Measurements from ENCODE around the gene PROZ.

The PROZ gene

GRCh38 chr13:113176822-113177221 lies 18.4 kb downstream of the PROZ start:
- no peak for DNase-seq (ENCODE audit: low read depth in 3 of 3)

- no peak for DNase-seq (ENCODE audit: low read depth in 3 of 3)
Measured at GRCh38 chr13:113178070-113178895, 19.8 kb downstream of the PROZ start.

- no peak for DNase-seq (ENCODE audit: low read depth in 3 of 3)
Measured at GRCh38 chr13:113178896-113179167, 20.4 kb downstream of the PROZ start.

GRCh38 chr13:113179374-113180230 lies 21.2 kb downstream of the PROZ start:
- DNase-seq (ENCODE audit: low read depth in 3 of 3), result no peak

- DNase-seq (ENCODE audit: low read depth in 3 of 3), result no peak
Measured at GRCh38 chr13:113182046-113182445, 23.6 kb downstream of the PROZ start.

GRCh38 chr13:113183450-113184129 lies 25.1 kb downstream of the PROZ start:
- no peak for DNase-seq (ENCODE audit: low read depth in 3 of 3)

- no peak for DNase-seq (ENCODE audit: low read depth in 3 of 3)
Measured at GRCh38 chr13:113184568-113185440, 26.4 kb downstream of the PROZ start.

- DNase-seq (ENCODE audit: low read depth in 3 of 3), result no peak
Measured at GRCh38 chr13:113186061-113186900, 27.8 kb downstream of the PROZ start.

- DNase-seq (ENCODE audit: low read depth in 3 of 3), result peak; percentile 51 to 69 (median 53)
Measured at GRCh38 chr13:113187263-113187669, 28.8 kb downstream of the PROZ start.

- no peak for DNase-seq (ENCODE audit: low read depth in 3 of 3)
Measured at GRCh38 chr13:113187883-113188665, 29.6 kb downstream of the PROZ start.

GRCh38 chr13:113190181-113190580 lies 31.7 kb downstream of the PROZ start:
- DNase-seq (ENCODE audit: low read depth in 3 of 3), result no peak

GRCh38 chr13:113192279-113192678 lies 33.8 kb downstream of the PROZ start:
- DNase-seq (ENCODE audit: low read depth in 3 of 3), result no peak

GRCh38 chr13:113192902-113193301 lies 34.5 kb downstream of the PROZ start:
- no peak for DNase-seq (ENCODE audit: low read depth in 3 of 3)

GRCh38 chr13:113195360-113195759 lies 36.9 kb downstream of the PROZ start:
- DNase-seq (ENCODE audit: low read depth in 3 of 3), result no peak

GRCh38 chr13:113196970-113197737 lies 38.7 kb downstream of the PROZ start:
- DNase-seq (ENCODE audit: low read depth in 3 of 3), result no peak

- DNase-seq (ENCODE audit: low read depth in 3 of 3), result no peak
Measured at GRCh38 chr13:113201815-113202214, 43.4 kb downstream of the PROZ start.

GRCh38 chr13:113202912-113203311 lies 44.5 kb downstream of the PROZ start:
- DNase-seq (ENCODE audit: low read depth in 3 of 3), result no peak

GRCh38 chr13:113203507-113204377 lies 45.3 kb downstream of the PROZ start:
- DNase-seq (ENCODE audit: low read depth in 3 of 3), result no peak
